Naive thymus-derived CD8-positive, alpha-beta T cell (primary cell): ENCODE data around the gene MAP4K2. TPM values are rescaled to one million over a fixed set of nuclear protein-coding genes. Genes with fewer than 3 reads are reported as not detected.

Experiments
- ATAC-seq, 2 donors: fragments of 150-1000 bp; cut with Tn5 transposase in 1 of 2; sonication (Bioruptor Pico), chemical (Tn5 transposase) in 1 of 2; 1 replicate in 1 of 2; 2 replicates in 1 of 2; pipeline ENCODE4 v1.10.0; 2021; ENCODE audit warnings: mild to moderate bottlenecking in 2 of 2, moderate library complexity in 2 of 2
- POLR2A ChIA-PET: fragments of 350-600 bp; sonication (Branson Sonifier 250); formaldehyde crosslinking; loops from one replicate; lab custom pipeline; 2021; ENCODE audit warnings: antibody characterized with exemption; lab: Charles Lee
- DNase-seq, 10 donors: peaks; one replicate each; pipeline versions ENCODE4 v3.0.0 to v3.0.0-alpha.2; 2020 to 2022
- H3K27ac Mint-ChIP-seq, 10 donors: one replicate each; pipeline ENCODE4 v1.8.0; 2020 to 2022; ENCODE audit warnings: mild to moderate bottlenecking in 10 of 10, mixed read lengths in 10 of 10, moderate library complexity in 4 of 10, inconsistent platforms in 1 of 10
- H3K27me3 Mint-ChIP-seq, 5 donors: one replicate each; pipeline ENCODE4 v1.8.0; 2021 to 2022; ENCODE audit warnings: mixed read lengths in 5 of 5
- H3K36me3 Mint-ChIP-seq, 3 donors: one replicate each; pipeline ENCODE4 v1.8.0; 2020 to 2022; ENCODE audit warnings: mixed read lengths in 3 of 3, mild to moderate bottlenecking in 2 of 3, inconsistent platforms in 1 of 3
- H3K4me1 Mint-ChIP-seq, 4 donors: one replicate each; pipeline ENCODE4 v1.8.0; 2021 to 2022; ENCODE audit warnings: mixed read lengths in 4 of 4
- H3K4me3 Mint-ChIP-seq, 10 donors: one replicate each; pipeline ENCODE4 v1.8.0; 2020 to 2022; ENCODE audit warnings: mild to moderate bottlenecking in 10 of 10, mixed read lengths in 10 of 10, moderate library complexity in 6 of 10, inconsistent platforms in 1 of 10
- H3K9me3 Mint-ChIP-seq, 9 donors: one replicate each; pipeline ENCODE4 v1.8.0; 2020 to 2022; ENCODE audit warnings: mixed read lengths in 9 of 9, mild to moderate bottlenecking in 3 of 9, inconsistent platforms in 1 of 9, moderate library complexity in 1 of 9
- polyA plus RNA-seq, 3 donors: library from polyadenylated mRNA; unstranded; fragments of 300-500 nt; fragmentation: Illumina TruSeq; gene quantifications; one replicate each; pipeline ENCODE4 v1.2.3, GENCODE V29; 2021
- total RNA-seq, 8 experiments: library from RNA in 2 of 8; stranded (reverse) in 2 of 8; gene quantifications; one replicate each; pipeline ENCODE4 v1.2.3 and lab custom pipeline; 2021 to 2026

MAP4K2 gene
- total and polyA plus RNA-seq, 5 experiments from 2014 or later: 26.6 to 135 (median 55.5) TPM

DNA sequence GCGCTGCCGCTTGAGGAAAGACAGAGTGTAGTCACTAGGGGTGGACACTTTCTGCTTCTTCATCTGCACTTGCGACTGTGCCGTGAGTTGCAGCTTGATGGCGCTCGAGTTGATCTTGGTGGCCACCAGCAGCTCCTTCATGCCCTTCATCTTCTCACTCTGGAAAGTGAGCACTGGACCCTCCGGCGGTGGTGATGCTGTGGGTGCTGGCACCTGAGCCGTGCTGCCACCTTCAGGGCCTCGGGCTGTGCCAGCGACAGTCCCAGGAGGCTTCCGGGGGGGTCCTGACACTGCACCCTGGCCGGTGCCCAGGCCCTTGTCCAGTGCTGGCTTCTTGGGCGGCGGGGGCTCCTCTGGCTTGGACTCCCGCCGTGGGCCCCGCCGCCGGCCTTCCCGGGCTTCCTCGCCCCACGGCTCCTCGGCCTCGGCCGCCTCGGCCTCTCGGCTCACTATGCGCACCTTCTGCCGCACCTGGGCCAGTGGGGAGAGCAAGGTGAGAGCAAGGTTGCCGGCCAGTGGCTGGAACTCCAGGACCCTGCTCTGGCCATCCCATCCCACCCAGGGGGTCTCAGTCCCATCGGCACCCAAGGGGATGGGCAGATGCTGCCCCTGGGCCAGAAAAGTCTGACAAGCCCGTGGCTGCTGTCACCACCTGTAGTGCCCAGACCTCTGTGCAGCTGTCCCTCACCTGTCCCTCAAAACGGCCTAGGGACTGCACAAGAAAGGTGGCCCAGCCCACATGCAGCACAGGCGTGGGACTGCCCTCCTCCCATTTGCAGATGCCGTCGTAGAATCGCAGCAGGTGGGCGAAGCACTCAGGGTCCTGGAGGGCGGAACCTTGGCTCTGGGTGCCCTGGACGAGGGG is 1.6 kb upstream of the MAP4K2 start:
- peak overlapping the region; percentile 81 to 91 (median 87) for H3K4me3 Mint-ChIP-seq
- H3K27ac Mint-ChIP-seq: peak overlapping the region in 8 of 10 donors; percentile 79 to 95 (median 92)
- DNase-seq (no peak), ATAC-seq (no peak)
- POLR2A ChIA-PET: interaction anchor here (0.5 to 7.3 kb wide), 8 partner anchors 9 to 313 kb away, joined by 3 to 135 read pairs (median 27); partner anchors contain the start of genes RASGRP2, SF1 and ZNHIT2
- no peaks in the 10 kb centered on the region for H3K9me3 Mint-ChIP-seq
- peaks cover 24 to 53% (median 50%) of the 10 kb centered on the region in 4 donors for H3K4me1 Mint-ChIP-seq
- peaks cover 0 to 32% (median 11%) of the 10 kb centered on the region in 3 donors for H3K36me3 Mint-ChIP-seq
- no peaks in the 10 kb centered on the region for H3K27me3 Mint-ChIP-seq

DNA sequence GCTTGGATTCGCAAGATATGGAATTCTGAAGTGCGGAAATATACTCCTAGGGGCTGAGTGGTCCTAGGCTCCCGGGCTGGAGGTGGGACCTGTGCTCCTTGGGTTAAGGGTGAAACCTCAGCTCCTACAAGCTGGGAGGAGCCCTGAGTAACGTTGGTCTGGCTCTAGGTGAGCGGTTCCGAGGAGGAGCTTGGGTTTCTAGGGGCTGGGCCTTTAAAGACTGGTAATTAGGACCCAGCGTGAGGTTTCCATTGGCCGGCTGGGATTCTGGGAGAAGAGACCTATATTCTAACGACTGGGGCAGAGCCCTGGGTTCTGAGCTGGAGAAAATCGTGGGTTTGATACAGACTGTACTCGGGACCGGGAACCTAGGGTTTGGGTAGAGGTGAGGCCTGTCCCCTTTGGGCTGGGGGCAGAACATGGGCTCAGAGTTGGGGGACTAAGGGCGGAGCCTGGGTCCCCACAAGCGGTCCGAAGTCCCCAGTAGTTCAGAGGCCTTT is 882 bp upstream of the MAP4K2 start:
- Mint-ChIP-seq H3K4me3 (peak overlapping the region; percentile 81 to 91 (median 87)), H3K27ac (peak overlapping the region; percentile 79 to 95 (median 92)), H3K9me3 (no peaks in the 10 kb centered on the region), H3K27me3 (no peaks in the 10 kb centered on the region), H3K4me1 (peaks cover 20 to 51% (median 47%) of the 10 kb centered on the region in 4 donors), H3K36me3 (peaks cover 0 to 35% (median 11%) of the 10 kb centered on the region in 3 donors)
- ATAC-seq (no peak), DNase-seq (no peak)
- POLR2A ChIA-PET: interaction anchor here (0.5 to 7.3 kb wide), 11 partner anchors 10 to 314 kb away, joined by 3 to 135 read pairs (median 8); partner anchors contain the start of genes CDC42BPG, RASGRP2, SF1 and ZNHIT2

DNA sequence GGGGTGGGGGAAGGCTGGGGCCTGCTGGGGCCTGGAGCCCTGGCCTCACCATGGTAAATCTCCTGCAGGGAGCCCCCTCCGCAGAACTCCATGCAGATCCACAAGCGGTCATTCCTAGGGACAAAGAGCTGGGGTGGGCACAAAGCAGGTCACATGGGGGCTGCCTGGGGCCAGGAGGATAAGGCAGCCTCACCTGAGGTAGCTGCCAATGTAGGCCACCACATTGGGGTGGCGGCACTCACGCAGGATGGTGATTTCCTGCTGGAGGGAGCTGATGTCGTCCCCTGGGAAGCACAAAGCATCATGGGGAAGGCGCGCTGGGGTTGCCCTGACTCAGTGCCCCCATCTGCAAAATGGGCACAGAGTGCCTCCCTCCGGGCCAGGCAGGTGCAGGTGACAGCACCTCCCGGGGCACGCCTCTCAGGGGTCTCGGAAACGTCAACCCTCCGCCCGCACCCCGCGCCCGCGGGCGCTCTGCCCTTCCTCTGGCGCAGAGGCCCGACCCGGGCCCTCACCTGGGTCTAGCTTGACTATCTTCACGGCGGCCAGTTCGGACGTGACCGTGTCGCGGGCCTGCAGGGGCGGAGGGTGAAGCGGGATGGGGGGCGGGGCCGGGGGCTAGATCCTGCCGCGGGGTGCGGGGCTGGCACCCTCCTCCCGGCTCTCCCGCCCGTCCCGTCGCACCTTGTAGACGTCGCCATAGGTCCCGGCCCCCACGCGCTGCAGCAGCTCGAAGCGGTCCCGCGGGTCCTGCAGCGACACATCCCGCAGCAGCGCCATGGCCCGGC is 450 bp downstream of the MAP4K2 start:
- Mint-ChIP-seq H3K9me3 (no peaks in the 10 kb centered on the region), H3K27me3 (no peaks in the 10 kb centered on the region), H3K27ac (peak overlapping the region; percentile 68 to 93 (median 88)), H3K4me1 (peaks cover 19 to 49% (median 41%) of the 10 kb centered on the region in 4 donors), H3K4me3 (peak overlapping the region; percentile 73 to 89 (median 81)), H3K36me3 (peaks cover 0 to 38% (median 11%) of the 10 kb centered on the region in 3 donors)
- POLR2A ChIA-PET: interaction anchor here (0.6 to 7.3 kb wide), 20 partner anchors 8 to 315 kb away, joined by 3 to 135 read pairs (median 6); partner anchors contain the start of genes CDC42BPG, EHD1, MEN1 and RASGRP2
- ATAC-seq: peak; percentile 47 to 61
- peak in 5 of 10 donors; percentile 24 to 50 (median 40) for DNase-seq

DNA sequence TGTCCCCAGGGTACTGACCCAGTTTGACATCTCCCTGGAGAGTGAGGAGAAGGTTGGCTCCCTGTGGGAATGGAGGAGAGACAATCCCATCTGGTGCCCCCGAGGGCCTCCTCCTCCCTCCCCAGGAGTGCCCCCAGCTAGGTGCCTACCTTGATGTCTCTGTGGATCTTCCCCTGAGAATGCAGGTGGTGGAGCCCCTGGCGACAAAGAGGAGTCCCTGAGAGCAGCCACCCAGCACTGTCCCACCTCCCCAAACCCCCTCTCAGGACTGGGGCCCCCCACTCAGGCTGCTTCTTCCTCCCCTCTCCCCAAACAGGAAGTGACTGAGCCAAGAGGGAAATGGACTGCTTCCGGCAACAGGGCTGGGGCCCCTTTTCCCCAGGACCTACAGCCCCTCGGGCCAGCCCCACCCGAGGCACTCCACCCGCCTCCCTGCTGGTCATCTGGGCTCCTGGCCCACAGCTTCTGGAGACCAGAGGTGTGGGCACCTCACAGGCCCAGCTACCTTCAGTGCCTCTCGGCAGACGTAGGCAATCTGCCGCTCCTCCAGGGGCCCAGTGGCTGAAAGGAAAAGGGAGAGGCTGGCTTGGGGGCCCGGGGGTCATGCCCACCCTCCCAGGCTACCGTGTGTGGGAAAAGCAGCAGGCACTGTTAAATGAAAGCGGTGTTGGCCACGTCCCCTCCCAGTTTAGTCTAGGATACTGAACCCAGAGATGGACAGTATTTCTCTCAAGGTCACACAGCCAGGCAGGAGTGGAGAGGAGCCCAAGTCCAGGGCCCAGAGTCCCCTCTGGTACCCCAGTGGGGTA is 1.2 kb downstream of the MAP4K2 start:
- peak in 1 of 10 donors; percentile 53 for DNase-seq
- Mint-ChIP-seq H3K27ac (peak overlapping the region; percentile 68 to 93 (median 88)), H3K4me1 (peaks cover 16 to 45% (median 40%) of the 10 kb centered on the region in 4 donors), H3K27me3 (no peaks in the 10 kb centered on the region), H3K36me3 (peaks cover 0 to 35% (median 8%) of the 10 kb centered on the region in 3 donors), H3K4me3 (peak overlapping the region; percentile 73 to 89 (median 81)), H3K9me3 (no peaks in the 10 kb centered on the region)
- POLR2A ChIA-PET: interaction anchor here (0.6 to 7.3 kb wide), 14 partner anchors 8 to 77 kb away, joined by 4 to 135 read pairs (median 8); partner anchors contain the start of genes CDC42BPG, EHD1, MEN1 and RASGRP2
- ATAC-seq: no peak

DNA sequence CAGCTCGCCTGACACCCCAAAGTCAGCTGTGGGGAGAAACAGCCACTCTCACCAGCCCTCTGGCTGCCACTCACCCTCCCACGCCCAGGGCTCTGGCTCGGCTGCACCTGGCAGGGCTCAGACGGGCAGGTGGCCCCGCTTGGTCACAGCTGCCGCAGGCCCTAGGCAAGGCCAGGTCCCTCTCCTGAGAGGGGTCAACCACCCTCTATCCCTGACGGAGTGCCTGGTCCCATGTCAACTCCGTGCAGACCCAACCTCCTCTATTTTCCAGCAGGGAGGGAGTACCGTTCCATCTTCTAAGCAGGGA is 1.9 kb downstream of the MAP4K2 start:
- Mint-ChIP-seq H3K27me3 (no peaks in the 10 kb centered on the region), H3K27ac (peak overlapping the region; percentile 68 to 92 (median 87)), H3K36me3 (peaks cover 0 to 34% (median 4%) of the 10 kb centered on the region in 3 donors), H3K9me3 (no peaks in the 10 kb centered on the region), H3K4me1 (peaks cover 14 to 51% (median 39%) of the 10 kb centered on the region in 4 donors), H3K4me3 (peak overlapping the region; percentile 73 to 89 (median 81))
- DNase-seq (no peak), ATAC-seq (no peak)
- POLR2A ChIA-PET: interaction anchor here (0.6 to 7.3 kb wide), 9 partner anchors 9 to 62 kb away, joined by 3 to 135 read pairs (median 19); partner anchors contain the start of genes MEN1, RASGRP2 and SF1

DNA sequence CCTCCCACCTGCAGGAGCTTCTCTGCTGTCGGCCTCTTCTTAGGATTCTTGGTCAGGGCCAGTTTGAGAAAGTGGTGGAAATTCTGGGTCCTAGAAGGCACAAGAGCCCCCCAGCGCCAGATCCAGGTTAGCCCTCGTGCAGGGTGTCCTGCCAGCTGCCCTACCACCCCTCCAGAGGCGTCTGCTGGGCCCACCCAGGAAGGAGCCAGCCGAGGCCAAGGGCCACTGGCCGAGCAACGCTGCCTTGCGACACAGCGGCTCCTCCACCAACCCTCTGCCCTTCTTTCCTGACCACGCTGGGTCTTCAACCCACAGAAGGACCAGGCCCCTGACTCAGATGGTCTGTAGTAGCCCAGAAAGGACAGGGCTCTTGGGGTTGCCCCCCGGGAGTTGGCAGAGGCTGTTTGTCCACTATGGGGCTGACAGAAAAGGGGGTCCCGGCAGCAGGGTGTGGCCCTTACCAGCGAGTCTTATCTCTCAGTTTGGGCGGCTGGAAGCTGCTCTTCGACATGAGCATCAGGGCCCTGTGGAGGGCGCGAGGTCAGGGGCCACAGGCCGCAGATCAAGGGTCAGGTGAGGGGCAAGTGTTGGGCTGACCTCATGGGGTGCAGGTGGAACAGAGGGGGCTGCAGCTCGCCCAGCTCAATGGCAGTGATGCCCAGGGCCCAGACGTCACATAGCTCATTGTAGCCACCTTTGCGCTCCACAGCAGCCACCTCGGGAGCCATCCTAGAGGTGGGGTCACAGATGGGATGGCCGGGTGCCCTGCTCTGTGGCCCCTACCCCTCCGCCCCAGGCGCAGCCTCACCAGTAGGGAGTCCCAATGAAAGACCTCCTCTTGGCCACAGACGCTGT is 2.5 kb downstream of the MAP4K2 start:
- Mint-ChIP-seq H3K36me3 (peaks cover 0 to 34% (median under 1%) of the 10 kb centered on the region in 3 donors), H3K27ac (peak overlapping the region; percentile 68 to 92 (median 86)), H3K9me3 (no peaks in the 10 kb centered on the region), H3K4me1 (peaks cover 11 to 55% (median 42%) of the 10 kb centered on the region in 4 donors), H3K27me3 (no peaks in the 10 kb centered on the region), H3K4me3 (peak overlapping the region; percentile 4 to 89 (median 78))
- DNase-seq (no peak), ATAC-seq (no peak)
- POLR2A ChIA-PET: interaction anchor here (0.7 to 7.3 kb wide), 10 partner anchors 9 to 311 kb away, joined by 3 to 135 read pairs (median 14); partner anchors contain the start of genes MEN1, PYGM, RASGRP2 and SF1

DNA sequence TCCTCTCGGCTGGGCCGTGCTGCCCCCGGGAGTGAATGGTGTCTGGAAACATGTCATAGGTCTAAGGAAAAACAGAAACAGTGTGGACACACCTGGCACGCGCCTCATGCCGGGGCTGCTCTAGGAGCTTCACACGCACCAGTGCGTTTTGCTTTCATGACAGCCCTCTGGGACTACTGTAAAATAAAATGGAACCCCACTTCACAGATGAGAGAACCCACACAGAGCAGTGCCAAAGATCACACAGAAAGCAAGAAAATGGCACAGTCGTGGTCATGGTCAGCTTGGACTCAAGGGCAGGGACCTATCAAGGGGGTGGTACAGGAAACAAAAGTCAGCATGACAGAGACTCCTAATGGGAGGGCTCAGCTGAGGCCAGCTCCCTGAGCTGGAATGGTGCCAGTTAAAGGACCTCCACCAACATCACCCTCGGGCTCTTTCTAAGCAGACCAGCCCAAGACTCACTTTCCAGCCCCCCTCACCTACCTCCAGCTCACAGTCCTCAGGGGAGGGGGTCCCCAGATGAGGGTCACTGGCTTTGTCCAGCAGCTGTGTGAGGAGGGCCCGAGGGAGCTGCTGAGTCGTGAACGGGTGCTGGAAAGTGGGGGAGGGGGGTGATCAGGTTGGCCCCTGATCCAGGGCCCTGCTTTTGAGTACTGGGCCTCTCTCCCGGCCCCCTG is 3.3 kb downstream of the MAP4K2 start:
- no peaks in the 10 kb centered on the region for H3K27me3 Mint-ChIP-seq
- DNase-seq (peak in 1 of 10 donors; percentile 55), ATAC-seq (no peak)
- POLR2A ChIA-PET: interaction anchor here (0.8 to 7.3 kb wide), 9 partner anchors 9 to 311 kb away, joined by 3 to 135 read pairs (median 19); partner anchors contain the start of genes MEN1, PYGM, RASGRP2 and SF1
- peaks cover 12 to 58% (median 46%) of the 10 kb centered on the region in 4 donors for H3K4me1 Mint-ChIP-seq
- peaks cover 0 to 39% (median 0%) of the 10 kb centered on the region in 3 donors for H3K36me3 Mint-ChIP-seq
- H3K27ac Mint-ChIP-seq: peak overlapping the region in 8 of 10 donors; percentile 59 to 88 (median 75)
- no peaks in the 10 kb centered on the region for H3K9me3 Mint-ChIP-seq
- peak overlapping the region in 5 of 10 donors; percentile 46 to 81 (median 58) for H3K4me3 Mint-ChIP-seq

DNA sequence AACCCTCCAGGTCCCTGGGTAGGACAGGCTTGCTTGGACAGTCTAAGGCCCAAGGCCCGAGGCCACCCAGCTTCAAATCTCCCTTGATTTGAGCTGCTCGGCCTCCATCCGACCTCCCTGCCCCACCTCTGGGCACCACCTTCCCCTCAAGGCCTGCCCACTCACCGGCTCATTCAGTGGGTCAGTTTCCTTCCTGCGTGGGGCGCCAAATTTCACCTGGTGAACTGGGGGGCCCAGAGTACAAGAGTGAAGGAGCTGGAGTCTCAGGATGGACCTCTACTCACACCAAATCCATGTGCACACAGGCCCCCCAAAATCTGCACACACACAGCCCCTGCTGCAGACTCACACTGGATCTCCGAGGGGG is 3.8 kb downstream of the MAP4K2 start:
- DNase-seq (peak in 1 of 10 donors; percentile 49), ATAC-seq (no peak)
- H3K27ac Mint-ChIP-seq: peak overlapping the region in 6 of 10 donors; percentile 11 to 88 (median 72)
- POLR2A ChIA-PET: interaction anchor here (0.8 to 7.3 kb wide), 7 partner anchors 8 to 66 kb away, joined by 3 to 135 read pairs (median 46); partner anchors contain the start of genes MEN1, PYGM, RASGRP2 and SF1
- H3K27me3 Mint-ChIP-seq: no peaks in the 10 kb centered on the region
- H3K36me3 Mint-ChIP-seq: peaks cover 0 to 39% (median 0%) of the 10 kb centered on the region in 3 donors
- H3K9me3 Mint-ChIP-seq: no peaks in the 10 kb centered on the region
- peak overlapping the region in 2 of 10 donors; percentile 69 to 81 for H3K4me3 Mint-ChIP-seq
- H3K4me1 Mint-ChIP-seq: peaks cover 16 to 62% (median 50%) of the 10 kb centered on the region in 4 donors

DNA sequence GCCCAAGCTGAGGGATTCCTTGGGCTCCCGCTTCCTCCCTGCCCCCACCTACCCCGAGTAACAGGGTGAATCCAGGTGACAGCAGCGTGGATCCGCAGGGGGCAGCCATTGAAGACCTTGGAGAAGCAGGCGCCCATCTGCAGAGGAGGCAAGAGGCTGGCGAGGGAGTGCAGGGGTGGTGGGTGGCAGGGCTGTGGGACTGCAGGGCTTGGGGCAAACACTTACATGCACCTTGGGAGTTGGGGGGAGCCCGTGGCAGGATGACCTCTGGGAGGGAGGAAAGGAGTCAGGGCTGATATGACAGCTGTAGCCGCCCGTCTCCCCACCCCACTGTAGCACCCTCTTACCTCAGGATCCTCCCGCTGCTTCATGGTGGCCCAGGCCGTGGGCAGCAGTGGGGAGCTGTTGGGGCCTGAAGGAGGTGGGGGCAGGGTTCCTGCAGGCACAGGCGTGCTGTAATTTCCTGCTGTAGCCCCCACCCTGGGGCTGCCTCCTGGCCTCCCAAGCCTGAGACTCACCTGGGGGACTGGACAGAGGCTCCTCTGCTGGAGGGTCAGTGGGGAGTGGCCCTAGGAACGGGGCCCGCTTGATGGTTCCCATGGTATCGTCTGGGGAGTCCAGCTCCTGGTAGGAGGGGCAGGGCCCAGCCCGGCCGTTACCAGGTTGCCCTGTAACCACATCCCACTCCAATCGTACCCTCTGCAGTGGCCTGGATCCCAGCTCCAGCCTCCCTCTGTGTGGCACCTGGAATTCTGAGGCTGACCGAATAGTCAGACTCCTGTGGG is 6.1 kb downstream of the MAP4K2 start:
- ATAC-seq (no peak), DNase-seq (peak in 1 of 10 donors; percentile 46)
- H3K9me3 Mint-ChIP-seq: no peaks in the 10 kb centered on the region
- H3K4me1 Mint-ChIP-seq: peaks cover 20 to 62% (median 51%) of the 10 kb centered on the region in 4 donors
- POLR2A ChIA-PET: interaction anchor here (0.5 to 1.3 kb wide), 4 partner anchors 14 to 51 kb away, joined by 3 read pairs; partner anchors contain the start of gene MEN1
- H3K27me3 Mint-ChIP-seq: no peaks in the 10 kb centered on the region
- H3K27ac Mint-ChIP-seq: peak overlapping the region in 5 of 10 donors; percentile 35 to 82 (median 72)
- peaks cover 0 to 39% (median 0%) of the 10 kb centered on the region in 3 donors for H3K36me3 Mint-ChIP-seq
- no peak overlapping the region for H3K4me3 Mint-ChIP-seq
